H54 (cell line): Measurements from ENCODE around the gene COPG1.

Experiments used
- DNase-seq: peaks from one replicate; pipeline ENCODE4 v3.0.0; 2011; ENCODE audit warnings: low spot score, mixed read lengths; ENCODE audit not compliant: insufficient read length
- FAIRE-seq: peaks from 3 replicates; lab custom pipeline; 2011; peaks lifted over from hg19 to GRCh38; lab: Jason Lieb, UNC
- POLR2A ChIP-seq: IDR thresholded peaks from 2 replicates; pipeline ENCODE4 v1.6.1; 2011; ENCODE audit warnings: low read depth, mild to moderate bottlenecking, low read length

Gene COPG1

DNA sequence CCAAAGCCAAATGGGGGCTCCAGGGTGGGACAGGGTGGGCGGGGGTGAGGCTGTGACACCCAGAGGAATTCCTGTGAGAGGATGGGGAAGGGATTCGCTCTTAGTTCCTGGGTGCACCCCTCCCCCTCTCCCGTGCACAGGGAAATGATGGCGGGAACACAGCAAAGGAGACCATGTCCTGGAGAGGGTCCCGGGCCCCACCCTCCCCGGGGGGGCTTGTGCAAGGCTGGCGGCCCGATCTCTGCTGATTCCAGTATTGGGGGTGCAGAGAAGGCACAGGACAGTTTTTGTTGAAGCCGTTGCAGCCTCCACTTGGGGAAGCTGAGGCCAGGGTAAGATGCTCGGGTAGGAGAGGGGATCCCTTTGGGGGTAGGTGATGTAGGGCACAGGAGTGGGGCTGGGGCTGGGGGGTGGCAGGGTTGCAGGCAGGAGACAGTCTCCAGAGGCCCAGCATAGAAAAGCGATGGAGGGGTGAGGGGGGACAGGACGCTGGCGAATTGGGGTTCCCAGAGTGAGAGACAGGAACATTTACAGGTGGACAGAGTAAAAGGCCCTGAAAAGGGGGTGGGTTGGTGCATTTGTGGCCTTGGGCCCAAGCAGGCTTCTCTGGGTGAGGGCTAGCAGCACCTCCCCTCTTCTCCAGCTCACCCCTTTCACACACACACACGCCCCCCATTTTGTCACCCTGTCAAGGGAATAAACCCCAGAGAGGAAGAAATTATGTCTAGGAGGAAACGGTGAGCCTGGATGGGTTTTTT lies 67.8 kb downstream of the COPG1 start:
- no peak for TF ChIP-seq POLR2A
- DNase-seq, result no peak
- no peak for FAIRE-seq

DNA sequence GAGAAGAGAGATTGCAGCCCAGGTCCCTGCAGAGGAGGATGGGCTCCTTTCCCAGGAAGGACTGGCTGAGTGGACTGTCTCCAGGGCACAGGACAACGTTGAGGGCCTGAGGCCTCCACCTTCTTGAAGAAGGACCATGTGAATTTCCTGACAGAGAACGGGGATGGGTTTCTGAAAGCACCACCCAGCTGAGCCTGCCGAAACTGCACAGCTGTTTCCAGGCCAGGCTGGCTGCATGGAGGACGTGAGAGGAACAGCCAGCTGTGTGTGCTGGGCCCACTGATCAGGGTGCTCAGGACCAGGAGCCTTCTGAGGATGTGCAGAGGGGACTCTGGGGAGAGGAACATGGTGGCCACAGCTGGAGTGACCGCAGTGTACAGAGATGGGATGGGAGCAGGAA lies 68.4 kb downstream of the COPG1 start:
- no peak for DNase-seq
- no peak for TF ChIP-seq POLR2A

DNA sequence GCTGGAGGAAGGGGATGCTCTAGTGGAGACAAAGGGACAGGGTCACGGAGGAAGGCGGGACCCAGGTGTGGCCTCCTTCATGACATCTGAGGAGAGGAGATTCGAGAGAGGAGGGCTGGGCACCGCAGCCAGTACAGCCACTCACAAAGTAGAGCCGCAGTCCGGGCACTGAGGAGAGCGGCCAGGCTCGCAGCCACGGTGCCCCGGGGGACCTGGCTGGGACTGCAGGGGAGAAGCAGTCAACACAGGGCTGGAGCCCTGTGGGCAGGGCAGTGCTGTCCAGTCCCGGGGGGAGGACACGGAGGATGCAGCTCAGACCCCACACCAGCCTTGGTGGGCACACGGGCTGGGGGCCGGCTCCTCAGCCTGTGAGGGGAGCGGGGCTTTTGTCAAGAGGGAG lies 69.5 kb downstream of the COPG1 start:
- DNase-seq (no peak), FAIRE-seq (no peak)
- no peak for TF ChIP-seq POLR2A

More for the DNA sequence above, 68.4 kb downstream of the COPG1 start:
- FAIRE-seq, result no peak

DNA sequence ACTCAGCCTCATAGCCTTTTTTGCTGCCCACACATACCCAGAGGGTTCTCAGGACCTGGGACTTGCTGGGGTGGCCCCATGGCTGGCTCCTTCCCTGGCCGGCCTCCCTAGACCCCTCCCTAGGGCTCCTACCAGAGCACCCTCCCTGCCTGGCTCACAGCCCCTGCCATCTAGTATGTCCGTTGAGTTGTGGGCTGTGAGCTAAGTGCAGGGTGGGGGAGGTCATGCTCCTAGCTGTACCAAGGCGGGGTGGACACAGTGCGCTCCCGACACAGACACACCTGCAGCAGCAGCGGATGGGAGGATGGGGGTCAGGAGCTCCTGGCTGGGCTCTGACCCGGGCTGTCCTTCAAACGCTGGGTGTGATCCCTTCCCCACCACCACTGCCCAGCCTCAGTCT lies 70.9 kb downstream of the COPG1 start:
- TF ChIP-seq POLR2A, result no peak
- DNase-seq, result no peak
- no peak for FAIRE-seq

DNA sequence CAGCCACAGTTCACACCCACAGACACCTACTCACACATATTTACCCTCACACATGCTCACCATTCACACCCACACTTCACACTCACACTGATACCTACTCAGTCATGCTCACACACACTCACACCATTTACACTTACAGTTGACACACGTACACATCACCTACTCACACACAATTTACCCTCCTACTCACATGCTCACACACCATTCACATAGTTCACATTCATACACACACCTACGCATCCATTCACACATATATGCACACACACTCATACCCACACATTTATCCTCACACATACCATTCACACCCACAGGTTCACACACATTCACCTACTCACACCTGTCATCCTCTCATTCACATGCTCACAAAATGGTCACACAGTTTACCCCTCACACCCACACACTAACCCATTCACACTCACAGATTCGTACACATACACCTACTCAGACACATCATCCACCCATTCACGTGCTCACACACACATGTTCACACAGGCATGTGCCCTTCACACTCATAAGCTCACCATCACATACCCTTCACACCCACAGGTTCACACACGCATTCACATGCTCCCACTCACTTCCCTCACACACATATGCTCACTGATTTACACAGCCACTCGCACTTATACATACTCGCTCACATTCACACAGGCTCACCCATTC lies 71.5 kb downstream of the COPG1 start:
- no peak for TF ChIP-seq POLR2A
- FAIRE-seq, result no peak

DNA sequence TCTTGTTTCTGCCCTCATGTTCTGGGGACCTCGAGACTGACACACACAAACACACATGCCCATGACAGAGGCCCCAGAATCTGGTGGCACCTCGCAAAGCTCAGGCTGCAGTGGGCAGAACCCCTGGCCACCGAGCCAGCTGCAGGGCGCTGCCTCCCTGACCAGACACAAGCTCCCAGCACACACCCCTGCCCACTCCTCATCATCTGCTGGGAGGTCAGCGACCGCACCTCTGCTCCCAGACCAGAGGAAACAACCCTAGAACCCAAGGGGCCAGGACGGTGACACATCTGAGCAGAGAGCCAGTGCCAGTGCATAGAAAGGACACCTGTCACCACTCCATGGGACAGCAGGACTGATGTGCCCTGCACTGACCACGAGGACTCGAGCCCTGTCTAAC lies 72.5 kb downstream of the COPG1 start:
- DNase-seq, result no peak
- TF ChIP-seq POLR2A, result no peak
- FAIRE-seq, result no peak

More for the DNA sequence above, 71.5 kb downstream of the COPG1 start:
- DNase-seq, result no peak

DNA sequence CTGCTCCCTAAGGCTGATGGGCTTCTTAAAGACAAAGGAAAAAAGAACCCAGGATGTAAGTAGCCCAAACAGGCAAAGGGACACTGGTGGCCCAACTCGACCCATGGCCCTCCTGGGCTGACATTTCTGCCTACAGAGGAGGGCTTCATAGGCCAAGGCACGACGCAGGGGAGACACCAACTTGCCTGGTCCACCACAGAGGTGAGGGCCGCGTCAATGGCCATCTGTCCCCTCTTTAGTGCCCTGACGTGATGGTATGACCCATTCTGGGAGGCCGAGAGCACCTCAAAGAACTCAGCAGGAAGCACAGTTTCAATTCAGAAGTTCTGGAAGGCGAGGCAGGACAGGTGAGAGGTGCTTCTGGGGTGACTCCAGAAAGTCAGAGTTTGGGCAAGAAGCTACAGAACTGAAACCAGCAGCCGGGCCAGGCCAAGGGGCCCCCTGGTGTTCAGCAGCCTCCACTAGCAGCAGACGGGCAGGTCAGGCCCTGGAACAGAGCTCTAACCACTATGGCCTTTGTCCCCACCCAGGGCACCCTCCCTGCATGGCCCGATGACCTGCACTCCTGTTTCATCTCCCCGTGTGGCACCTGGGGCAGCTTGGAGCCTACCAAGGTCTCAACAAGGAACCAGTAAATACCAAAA lies 74.4 kb downstream of the COPG1 start:
- no peak for TF ChIP-seq POLR2A
- DNase-seq (no peak), FAIRE-seq (no peak)

DNA sequence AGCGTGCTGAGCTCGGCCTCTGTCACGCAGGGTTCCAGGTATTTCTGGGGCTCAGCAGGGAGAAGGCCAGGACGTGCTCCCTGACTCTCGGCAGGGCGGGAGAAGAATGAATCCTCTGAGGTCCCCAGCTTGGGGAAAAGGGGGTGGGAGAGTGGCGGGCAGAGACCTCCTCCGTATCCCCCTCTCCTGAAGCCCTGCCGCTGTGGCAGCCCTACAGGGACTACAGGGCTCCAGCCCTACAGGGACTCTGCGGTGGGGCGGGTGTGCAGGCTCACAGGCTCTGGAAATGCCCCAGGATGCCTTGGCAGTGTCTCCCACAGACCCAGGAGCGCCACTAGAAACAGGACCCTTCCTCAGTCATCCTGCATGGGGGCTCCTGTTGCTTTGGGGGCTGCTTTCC lies 75.4 kb downstream of the COPG1 start:
- TF ChIP-seq POLR2A, result no peak
- DNase-seq, result no peak
- no peak for FAIRE-seq

DNA sequence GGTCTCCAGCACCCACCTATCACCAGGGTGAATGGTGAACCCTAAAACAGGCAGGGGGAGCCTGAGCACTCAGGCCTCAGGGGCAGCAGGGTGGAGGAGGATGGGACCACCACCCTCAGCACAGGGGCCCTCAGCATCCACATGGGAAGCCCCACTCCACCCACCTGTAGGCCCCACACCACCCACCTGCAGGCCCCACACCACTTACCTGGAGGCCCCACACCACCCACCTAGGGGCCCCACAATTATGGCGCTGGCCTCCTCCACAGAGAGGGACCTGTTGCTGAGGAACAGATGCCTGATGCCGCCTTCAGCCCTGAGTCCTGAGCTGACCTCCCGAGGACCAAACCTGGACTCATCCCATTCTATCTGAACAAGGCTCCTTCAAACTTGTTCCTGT lies 76.0 kb downstream of the COPG1 start:
- FAIRE-seq, result no peak
- no peak for TF ChIP-seq POLR2A
- no peak for DNase-seq

DNA sequence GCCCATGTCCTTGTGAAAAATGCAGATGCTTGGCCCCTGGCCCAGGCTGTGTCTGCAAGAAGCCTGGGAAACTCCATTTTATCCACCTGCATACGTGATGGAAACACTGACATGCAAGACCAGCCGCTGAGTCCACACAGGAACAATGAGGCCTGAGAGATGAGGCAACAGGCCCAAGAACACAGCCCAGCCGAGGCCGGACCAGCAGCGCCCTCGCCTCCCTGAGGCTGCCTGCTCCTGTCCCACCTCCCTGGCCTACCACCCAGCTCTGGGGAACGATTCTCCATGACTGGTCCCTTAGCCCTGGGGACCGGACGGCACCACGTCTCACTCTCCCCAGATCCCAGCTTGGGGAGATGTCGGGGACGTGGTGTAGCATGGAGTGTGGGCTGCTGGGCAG lies 76.7 kb downstream of the COPG1 start:
- TF ChIP-seq POLR2A, result no peak
- DNase-seq (no peak), FAIRE-seq (no peak)

DNA sequence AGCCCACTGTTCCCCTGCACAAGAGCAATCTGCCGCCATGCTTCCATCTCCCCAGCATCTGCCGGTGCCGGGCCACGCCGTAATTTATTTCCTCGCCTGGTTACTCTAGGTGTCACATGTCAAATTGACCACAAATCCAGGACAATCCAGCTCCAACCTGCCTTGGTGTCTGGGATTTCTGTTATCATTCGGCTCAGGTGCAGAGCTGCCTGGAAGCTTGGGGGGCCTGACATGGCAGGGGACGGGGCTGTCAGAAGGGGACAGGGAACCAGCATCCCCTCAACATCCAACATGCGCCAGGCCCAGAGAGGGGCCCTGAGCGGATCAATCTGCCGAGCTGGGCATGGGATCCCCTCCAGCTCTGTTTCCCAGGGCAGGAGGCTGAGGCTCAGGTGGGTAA lies 77.2 kb downstream of the COPG1 start:
- DNase-seq (no peak), FAIRE-seq (no peak)
- no peak for TF ChIP-seq POLR2A
